ENCODE measurements around the gene CEP162.
"Not testable (repeated sequence)": the region's sequence is repeated elsewhere in the genome, so short reads cannot be mapped to it uniquely, and the experiment has no call there.

The CEP162 gene

DNA sequence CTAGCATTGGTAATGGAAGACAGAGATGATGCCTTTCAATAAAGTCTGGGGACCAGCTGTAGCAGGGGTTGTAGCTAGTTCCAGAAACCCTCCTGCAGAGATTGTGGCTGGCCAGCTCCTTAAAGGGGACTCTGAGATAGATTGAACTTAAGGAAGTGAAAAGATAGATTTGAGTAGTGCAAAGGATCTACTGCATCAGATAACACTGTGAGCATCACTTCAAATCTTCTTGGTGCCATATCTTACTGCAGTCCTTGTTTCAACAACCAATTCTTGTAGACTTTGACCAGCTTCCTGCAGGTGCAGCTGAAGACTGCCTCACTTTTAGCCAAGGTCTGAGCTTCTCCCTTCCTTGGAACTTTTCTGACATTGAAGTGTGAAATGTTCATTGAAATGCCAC lies 14.8 kb upstream of the CEP162 start:
- no peak for DNase-seq (ENCODE audit: low spot score)

GRCh38 chr6:84228198-84228543 lies 728 bp upstream of the CEP162 start:
- DNase-seq (ENCODE audit: low spot score), result no peak

DNA sequence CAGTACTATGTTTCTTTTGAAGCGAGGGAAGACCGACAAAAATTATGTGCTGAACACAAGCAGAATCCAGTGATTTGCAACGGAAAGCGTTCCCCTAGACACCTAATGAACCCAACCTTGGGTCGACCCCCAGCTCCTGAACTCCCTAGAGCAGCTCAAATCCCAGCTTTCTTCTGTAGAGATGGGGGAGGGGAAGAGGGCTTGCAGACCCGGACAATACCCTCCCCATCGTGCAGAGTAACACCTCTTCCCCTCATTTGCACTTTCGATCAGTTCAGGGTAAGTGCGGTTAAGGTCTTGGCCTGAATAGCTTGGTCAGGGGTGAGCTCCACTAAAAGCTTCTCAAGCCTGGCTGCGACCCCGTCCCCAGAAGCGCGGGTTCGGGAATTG lies 404 bp downstream of the CEP162 start:
- DNase-seq (ENCODE audit: low spot score), result no peak

- no peak for DNase-seq (ENCODE audit: low spot score)
Measured at GRCh38 chr6:84224251-84224650, 3.2 kb downstream of the CEP162 start.

- DNase-seq (ENCODE audit: low spot score), result not testable (repeated sequence)
Measured at GRCh38 chr6:84223608-84224007, 3.8 kb downstream of the CEP162 start.

GRCh38 chr6:84222426-84222825 lies 5.0 kb downstream of the CEP162 start:
- DNase-seq (ENCODE audit: low spot score), result no peak

- DNase-seq (ENCODE audit: low spot score), result no peak
Measured at GRCh38 chr6:84220809-84221409, 6.5 kb downstream of the CEP162 start.

GRCh38 chr6:84218091-84218490 lies 9.4 kb downstream of the CEP162 start:
- no peak for DNase-seq (ENCODE audit: low spot score)

- DNase-seq (ENCODE audit: low spot score), result no peak
Measured at GRCh38 chr6:84213217-84213616, 14.2 kb downstream of the CEP162 start.

DNA sequence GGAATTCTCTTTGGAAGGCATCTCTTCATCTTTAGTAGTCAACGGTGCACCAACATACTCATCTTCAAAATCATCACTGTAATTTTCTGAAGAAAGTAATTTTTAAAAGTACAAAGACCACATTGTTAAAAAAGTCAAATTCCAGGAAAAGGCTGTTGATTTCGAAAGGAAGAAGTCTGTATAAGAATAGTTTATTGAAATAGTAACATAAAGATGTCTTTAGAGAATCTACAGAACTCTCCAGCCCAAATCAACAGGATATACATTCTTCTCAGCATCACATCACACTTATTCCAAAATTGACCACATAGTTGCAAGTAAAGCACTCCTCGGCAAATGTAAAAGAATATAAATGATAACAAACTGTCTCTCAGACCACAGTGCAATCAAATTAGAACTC lies 23.4 kb downstream of the CEP162 start:
- no peak for DNase-seq (ENCODE audit: low spot score)

DNA sequence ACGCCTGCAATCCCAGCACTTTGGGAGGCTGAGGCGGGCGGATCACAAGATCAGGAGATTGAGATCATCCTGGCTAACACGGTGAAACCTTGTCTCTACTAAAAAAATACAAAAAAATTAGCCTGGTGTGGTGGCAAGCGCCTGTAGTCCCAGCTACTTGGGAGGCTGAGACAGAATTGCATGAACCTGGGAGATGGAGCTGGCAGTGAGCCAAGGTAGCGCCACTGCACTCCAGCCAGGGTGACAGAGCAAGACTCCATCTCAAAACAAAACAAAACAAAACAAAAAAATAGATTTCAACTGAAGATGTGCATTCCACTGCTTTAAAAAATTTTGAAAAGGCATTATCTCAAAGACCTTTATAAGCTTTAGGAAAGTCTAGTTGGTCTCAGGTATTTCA lies 27.5 kb downstream of the CEP162 start:
- DNase-seq (ENCODE audit: low spot score), result not testable (repeated sequence)

DNA sequence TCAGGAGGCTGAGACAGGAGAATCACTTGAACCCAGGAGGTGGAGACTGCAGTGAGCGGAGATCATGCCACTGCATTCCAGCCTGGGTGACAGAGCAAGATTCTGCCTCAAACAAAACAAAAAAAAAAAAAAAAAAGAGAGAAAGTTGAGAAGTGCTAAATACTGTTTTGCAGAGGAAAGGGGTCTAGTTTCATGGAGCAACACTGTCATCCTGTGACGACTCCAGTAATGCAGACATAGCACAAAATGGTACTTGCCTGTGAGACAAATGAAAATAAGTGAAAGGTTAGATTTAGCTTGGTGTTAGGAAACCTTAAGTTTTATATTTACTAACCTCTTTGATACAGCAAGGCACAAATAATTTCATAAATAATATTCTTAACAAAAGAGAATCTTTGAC lies 29.7 kb downstream of the CEP162 start:
- DNase-seq (ENCODE audit: low spot score), result no peak

DNA sequence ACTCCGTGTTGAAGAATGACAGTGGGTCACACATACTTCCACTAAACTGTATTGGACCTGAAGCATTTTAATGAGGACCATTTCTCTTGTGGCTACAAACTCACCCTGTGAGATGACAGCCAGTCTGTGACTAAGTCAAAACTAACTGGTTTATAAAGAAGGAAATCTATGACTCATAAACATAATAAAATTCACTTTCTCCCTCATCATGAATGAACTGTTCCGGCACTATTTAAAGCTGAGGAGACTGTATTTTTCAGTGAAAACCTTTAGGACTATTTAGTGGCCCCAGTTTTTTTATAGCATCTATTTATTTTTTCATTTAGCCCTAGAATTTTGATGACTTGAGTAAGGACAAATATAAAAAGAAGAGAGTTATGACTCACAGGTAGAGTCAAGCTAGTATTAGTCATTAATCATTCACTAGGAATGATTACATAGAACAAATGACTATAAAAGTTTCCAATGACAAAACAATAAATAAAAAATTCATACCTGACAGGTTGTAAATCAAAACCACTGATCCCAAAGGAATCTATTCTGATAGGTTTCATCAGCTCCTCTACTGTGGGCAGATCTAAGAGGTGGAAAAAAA lies 34.2 kb downstream of the CEP162 start:
- no peak for DNase-seq (ENCODE audit: low spot score)

- no peak for DNase-seq (ENCODE audit: low spot score)
Measured at GRCh38 chr6:84191802-84192201, 35.6 kb downstream of the CEP162 start.

- not testable (repeated sequence) for DNase-seq (ENCODE audit: low spot score)
Measured at GRCh38 chr6:84189356-84189755, 38.1 kb downstream of the CEP162 start.

GRCh38 chr6:84183430-84183829 lies 44.0 kb downstream of the CEP162 start:
- DNase-seq (ENCODE audit: low spot score), result no peak

- no peak for DNase-seq (ENCODE audit: low spot score)
Measured at GRCh38 chr6:84182001-84182400, 45.4 kb downstream of the CEP162 start.

GRCh38 chr6:84177241-84177640 lies 50.2 kb downstream of the CEP162 start:
- DNase-seq (ENCODE audit: low spot score), result no peak

GRCh38 chr6:84172574-84172973 lies 54.9 kb downstream of the CEP162 start:
- DNase-seq (ENCODE audit: low spot score), result peak; percentile 5

DNA sequence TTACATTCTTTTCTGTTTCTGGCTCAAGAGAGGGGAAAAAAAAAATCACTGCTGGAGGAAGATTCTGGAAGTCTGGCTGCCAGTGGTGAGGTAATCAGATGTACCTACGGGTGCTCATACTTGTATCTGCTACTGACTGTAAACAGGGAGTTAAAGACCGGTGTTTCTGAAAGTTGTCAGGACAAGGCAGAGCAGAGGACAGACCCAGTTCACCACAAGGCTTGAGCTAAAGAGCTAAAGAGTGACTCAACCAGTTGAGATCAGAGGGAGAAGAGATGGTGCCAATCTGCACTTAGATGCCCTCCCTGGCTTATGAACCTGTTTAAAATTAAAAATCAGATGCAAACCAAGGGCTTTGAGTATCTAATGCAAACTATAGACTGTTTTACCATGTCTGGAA lies 55.4 kb downstream of the CEP162 start:
- no peak for DNase-seq (ENCODE audit: low spot score)

DNA sequence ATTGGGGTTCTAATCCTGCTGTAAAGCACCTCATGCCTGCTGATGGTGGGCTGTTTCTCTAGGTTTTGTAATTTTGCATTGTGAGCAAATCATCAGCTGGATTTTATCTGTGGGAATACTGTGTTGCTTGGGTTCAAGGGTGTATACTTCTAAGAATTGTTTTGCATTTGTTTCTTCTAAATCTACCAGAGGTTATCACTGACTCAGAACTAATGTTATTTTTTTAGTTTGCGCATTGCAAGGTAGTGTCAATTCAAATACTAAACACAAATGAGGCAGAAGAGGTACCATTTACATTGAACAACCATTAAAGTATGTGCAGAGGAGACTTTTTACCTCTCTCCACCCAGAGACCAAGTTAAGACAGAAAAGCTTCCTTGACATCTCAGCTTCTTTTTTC lies 60.0 kb downstream of the CEP162 start:
- DNase-seq (ENCODE audit: low spot score), result no peak

GRCh38 chr6:84166395-84166794 lies 61.0 kb downstream of the CEP162 start:
- no peak for DNase-seq (ENCODE audit: low spot score)

- not testable (repeated sequence) for DNase-seq (ENCODE audit: low spot score)
Measured at GRCh38 chr6:84164328-84164727, 63.1 kb downstream of the CEP162 start.

GRCh38 chr6:84161190-84161589 lies 66.3 kb downstream of the CEP162 start:
- no peak for DNase-seq (ENCODE audit: low spot score)

Measured in HuH-7 (cell line).